HG03039 (cell line): Measurements from ENCODE around the gene COL1A1.

Experiments used
- ATAC-seq: cut with Tn5 transposase; IDR thresholded peaks from one replicate; pipeline ENCODE4 v1.9.1; 2021; ENCODE audit warnings: mild to moderate bottlenecking, moderate library complexity; ENCODE audit not compliant: unreplicated experiment

COL1A1 gene

GRCh38 chr17:50161023-50161910 is 40.2 kb downstream of the COL1A1 start:
- peak; percentile 68 for ATAC-seq

GRCh38 chr17:50157891-50158290 is 43.5 kb downstream of the COL1A1 start:
- ATAC-seq: no peak

GRCh38 chr17:50155115-50155819 is 46.2 kb downstream of the COL1A1 start:
- ATAC-seq: no peak

- ATAC-seq: no peak
Measured at GRCh38 chr17:50154604-50155003, 46.8 kb downstream of the COL1A1 start.

GRCh38 chr17:50153650-50154575 is 47.5 kb downstream of the COL1A1 start:
- ATAC-seq: no peak

GRCh38 chr17:50152736-50153135 is 48.7 kb downstream of the COL1A1 start:
- ATAC-seq: no peak

GRCh38 chr17:50151937-50152547 is 49.4 kb downstream of the COL1A1 start:
- no peak for ATAC-seq

- ATAC-seq: peak; percentile 35
Measured at GRCh38 chr17:50151041-50151936, 50.1 kb downstream of the COL1A1 start.

GRCh38 chr17:50150354-50151040 is 50.9 kb downstream of the COL1A1 start, which contains the start of gene PPP1R9B:
PPP1R9B (minus strand) TSS chr17:50150677; CDS start chr17:50150513, 164 bp downstream.
- ATAC-seq: no peak

- ATAC-seq: no peak
Measured at GRCh38 chr17:50149417-50150353, 51.7 kb downstream of the COL1A1 start.

- ATAC-seq: no peak
Measured at GRCh38 chr17:50149091-50149416, 52.4 kb downstream of the COL1A1 start.

- ATAC-seq: no peak
Measured at GRCh38 chr17:50148226-50149090, 53.0 kb downstream of the COL1A1 start.

- ATAC-seq: no peak
Measured at GRCh38 chr17:50147841-50148225, 53.6 kb downstream of the COL1A1 start.

GRCh38 chr17:50146927-50147665 is 54.3 kb downstream of the COL1A1 start:
- ATAC-seq: no peak

GRCh38 chr17:50146230-50146926 is 55.1 kb downstream of the COL1A1 start:
- ATAC-seq: no peak
